ENCODE results near the gene CPNE4.

The CPNE4 gene

DNA sequence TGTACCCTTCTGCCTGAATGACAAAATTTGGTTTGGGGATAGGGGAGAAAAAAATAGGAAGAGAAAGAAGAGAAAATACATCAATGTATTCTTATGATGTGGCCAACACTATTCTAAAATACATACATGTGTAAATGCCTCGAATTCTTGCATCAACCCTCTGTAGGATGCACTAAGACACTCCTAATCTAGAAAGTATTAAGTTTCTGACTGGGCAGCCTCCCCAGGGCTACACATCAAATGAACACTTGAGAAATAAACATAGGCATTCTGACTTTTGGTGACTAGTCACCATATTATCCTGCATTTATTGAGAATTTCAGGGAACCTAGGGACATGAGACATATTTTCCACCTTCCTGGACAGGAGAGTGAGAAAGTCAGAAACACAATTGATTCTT, 109.2 kb downstream of the CPNE4 start:
- H3K4me3 ChIP-seq (ENCODE audit: low read depth, low read length): no peak overlapping the region
- no peak for DNase-seq (ENCODE audit: low read depth)
- in situ Hi-C loops (cut with HindIII; ENCODE audit: low sequenced_read_pairs): no loop called here
- TF ChIP-seq CTCF (IDR thresholded peaks at IDR 0.05; ENCODE audit: low read depth, low read length, missing control alignments): no peak

GRCh38 chr3:131922356-131922755, 112.5 kb downstream of the CPNE4 start:
- no peak for DNase-seq (ENCODE audit: low read depth)
- in situ Hi-C loops (cut with HindIII; ENCODE audit: low sequenced_read_pairs): no loop called here
- TF ChIP-seq CTCF (IDR thresholded peaks at IDR 0.05; ENCODE audit: low read depth, low read length, missing control alignments): no peak
- H3K4me3 ChIP-seq (ENCODE audit: low read depth, low read length): no peak overlapping the region

DNA sequence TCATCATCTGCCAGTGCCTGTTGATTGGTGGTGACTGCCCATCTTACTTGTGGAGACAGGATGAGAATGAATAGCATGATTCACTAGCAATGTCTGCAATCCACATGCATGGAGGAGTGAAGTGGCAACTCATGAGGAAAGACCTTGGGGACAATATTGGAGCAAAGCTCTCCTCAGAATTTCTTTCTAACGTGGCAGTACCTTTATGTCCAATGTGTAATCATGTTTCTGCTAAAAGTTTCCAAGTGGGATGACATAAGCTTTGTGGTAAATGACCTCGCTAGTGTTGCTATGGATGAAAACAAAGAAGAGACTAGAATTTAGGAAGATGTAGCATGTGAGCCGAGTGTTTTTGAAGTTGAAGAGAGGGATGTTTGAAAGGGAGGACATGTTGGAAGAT, 117.8 kb downstream of the CPNE4 start:
- TF ChIP-seq CTCF (IDR thresholded peaks at IDR 0.05; ENCODE audit: low read depth, low read length, missing control alignments): no peak
- in situ Hi-C loops (cut with HindIII; ENCODE audit: low sequenced_read_pairs): no loop called here
- DNase-seq (ENCODE audit: low read depth): no peak
- no peak overlapping the region for H3K4me3 ChIP-seq (ENCODE audit: low read depth, low read length)

- no peak for DNase-seq (ENCODE audit: low read depth)
- in situ Hi-C loops (cut with HindIII; ENCODE audit: low sequenced_read_pairs): no loop called here
- no peak for TF ChIP-seq CTCF (IDR thresholded peaks at IDR 0.05; ENCODE audit: low read depth, low read length, missing control alignments)
- H3K4me3 ChIP-seq (ENCODE audit: low read depth, low read length): no peak overlapping the region
Measured at GRCh38 chr3:131914090-131914691, 120.6 kb downstream of the CPNE4 start.

- no peak overlapping the region for H3K4me3 ChIP-seq (ENCODE audit: low read depth, low read length)
- no peak for DNase-seq (ENCODE audit: low read depth)
- in situ Hi-C loops (cut with HindIII; ENCODE audit: low sequenced_read_pairs): no loop called here
- no peak for TF ChIP-seq CTCF (IDR thresholded peaks at IDR 0.05; ENCODE audit: low read depth, low read length, missing control alignments)
Measured at GRCh38 chr3:131912255-131912654, 122.6 kb downstream of the CPNE4 start.

DNA sequence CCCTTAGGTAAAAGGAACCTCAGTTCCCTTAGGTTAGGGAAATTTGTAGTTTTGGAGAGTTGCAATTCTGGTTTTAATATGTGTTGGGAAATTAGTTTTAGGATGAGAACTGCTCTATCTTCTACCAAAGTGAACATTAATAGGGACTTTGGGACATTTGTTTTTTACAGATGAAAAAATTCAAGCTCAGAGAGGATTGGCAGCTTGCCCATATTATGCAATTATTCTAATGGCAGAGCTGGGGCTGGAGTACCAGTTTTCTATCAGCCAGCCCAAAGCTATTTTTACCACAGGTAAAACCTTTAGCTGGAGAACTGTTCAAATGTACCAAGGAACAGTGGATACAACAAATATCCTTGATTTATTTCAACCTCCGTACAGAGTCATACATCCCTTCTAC, 127.0 kb downstream of the CPNE4 start:
- DNase-seq (ENCODE audit: low read depth): no peak
- in situ Hi-C loops (cut with HindIII; ENCODE audit: low sequenced_read_pairs): no loop called here
- no peak overlapping the region for H3K4me3 ChIP-seq (ENCODE audit: low read depth, low read length)
- TF ChIP-seq CTCF (IDR thresholded peaks at IDR 0.05; ENCODE audit: low read depth, low read length, missing control alignments): no peak
